Left renal cortex interstitium (tissue), 4 donors: ENCODE data around the gene SESN3. TPM values are rescaled to one million over a fixed set of nuclear protein-coding genes. Genes with fewer than 3 reads are reported as not detected.

Source experiments
- DNase-seq, 4 donors: peaks; one replicate each; pipeline ENCODE4 v3.0.0-alpha.2; 2013; ENCODE audit warnings: low read depth in 4 of 4, low spot score in 2 of 4, missing footprints in 1 of 4
- polyA plus RNA-seq, 4 donors: library from polyadenylated mRNA; unstranded; fragments of 120-200 nt; gene quantifications; one replicate each; pipeline ENCODE4 v1.2.1, GENCODE V29; 2013; ENCODE audit not compliant: insufficient read length in 4 of 4

The SESN3 gene
- polyA plus RNA-seq, 4 donors = 66.6 to 78.9 (median 73.8) TPM

DNA sequence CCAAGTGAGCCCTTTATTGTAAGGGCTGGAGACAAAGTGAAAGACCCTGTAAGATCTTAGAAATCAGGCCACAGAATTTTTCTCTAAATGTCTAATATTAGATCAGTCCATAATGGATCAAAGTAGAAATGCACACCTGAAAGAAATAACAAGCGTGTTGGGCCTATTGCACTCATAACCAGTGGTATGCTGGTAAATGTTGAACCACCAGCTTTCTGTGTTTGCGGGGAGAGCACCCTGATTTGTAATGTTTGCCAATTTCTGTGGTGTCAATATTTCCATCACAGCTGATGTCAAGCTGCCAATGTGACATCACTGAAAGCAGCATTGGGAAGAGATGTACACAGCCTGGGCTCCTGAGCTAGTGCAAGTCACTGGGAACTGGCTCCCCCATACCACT, 95.1 kb downstream of the SESN3 start:
- no peak for DNase-seq

DNA sequence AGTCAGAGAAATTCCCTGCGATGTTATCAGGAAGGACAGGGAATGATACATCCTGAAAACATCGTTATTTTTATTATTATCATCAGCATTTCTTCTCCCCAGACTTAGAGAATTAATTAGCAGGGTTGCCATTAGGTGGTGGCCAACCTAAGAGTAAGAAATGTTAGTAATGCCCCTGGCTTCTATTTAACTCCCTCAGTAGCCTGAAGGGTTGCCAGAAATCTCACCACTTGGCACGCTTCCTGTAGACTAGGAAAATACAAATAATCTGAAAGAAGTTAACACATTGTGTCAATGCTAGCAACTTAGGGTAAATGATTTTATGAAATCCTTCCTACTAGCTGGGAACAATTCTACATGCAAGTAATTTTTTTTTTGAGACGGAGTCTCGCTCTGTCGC, 95.8 kb downstream of the SESN3 start:
- no peak for DNase-seq

DNA sequence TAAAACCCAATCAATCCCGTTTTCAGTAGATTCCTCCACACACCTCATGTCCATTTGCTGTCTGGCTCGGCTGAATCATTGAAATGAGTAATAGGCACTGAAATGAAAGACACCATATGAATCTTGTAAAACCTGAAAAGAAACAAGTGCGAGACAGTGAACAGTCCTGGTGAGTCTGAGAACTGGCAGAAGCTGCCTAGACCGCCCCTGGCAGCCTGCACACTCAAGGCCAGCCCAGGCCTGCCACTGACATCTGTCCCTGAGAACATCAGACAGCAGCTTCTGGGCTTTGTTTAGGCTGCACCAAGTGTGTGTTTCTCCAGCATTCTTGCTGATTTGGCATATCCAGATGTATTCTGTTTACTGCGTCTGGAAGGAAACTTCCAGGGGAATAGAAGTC, 96.5 kb downstream of the SESN3 start:
- DNase-seq = no peak

DNA sequence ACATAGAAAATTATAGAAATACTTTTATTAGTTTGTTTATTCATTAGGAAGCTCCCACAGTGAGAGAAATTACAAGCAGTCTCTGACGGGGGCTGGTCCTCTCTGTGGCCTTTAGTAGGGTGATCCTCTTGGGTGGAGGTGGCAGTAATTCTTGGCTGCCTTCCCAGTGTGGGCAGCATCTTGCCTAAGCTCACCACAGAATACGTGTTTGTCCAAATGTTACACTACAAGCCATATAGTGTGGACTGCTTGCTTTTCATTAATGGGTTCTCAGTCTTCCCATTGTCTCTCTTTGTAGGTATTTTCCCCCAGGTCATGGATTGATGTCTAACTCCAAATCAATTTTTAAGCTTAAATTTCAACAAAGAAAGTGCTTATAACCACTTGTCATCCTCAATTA, 98.0 kb downstream of the SESN3 start:
- no peak for DNase-seq

DNA sequence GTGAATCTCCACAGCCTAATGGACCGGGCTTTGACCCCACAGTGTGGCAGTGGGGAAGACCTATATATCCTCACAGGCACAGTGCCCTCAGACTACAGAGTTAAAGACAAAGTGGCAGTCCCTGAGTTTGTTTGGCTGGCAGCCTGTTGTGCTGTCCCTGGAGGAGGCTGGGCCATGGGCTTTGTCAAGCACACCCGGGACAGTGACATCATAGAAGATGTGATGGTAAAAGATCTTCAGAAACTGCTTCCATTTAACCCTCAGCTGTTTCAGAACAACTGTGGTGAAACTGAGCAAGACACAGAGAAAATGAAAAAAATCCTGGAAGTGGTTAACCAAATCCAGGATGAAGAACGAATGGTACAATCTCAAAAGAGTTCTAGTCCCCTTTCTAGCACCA, 102.4 kb downstream of the SESN3 start:
- no peak for DNase-seq

DNA sequence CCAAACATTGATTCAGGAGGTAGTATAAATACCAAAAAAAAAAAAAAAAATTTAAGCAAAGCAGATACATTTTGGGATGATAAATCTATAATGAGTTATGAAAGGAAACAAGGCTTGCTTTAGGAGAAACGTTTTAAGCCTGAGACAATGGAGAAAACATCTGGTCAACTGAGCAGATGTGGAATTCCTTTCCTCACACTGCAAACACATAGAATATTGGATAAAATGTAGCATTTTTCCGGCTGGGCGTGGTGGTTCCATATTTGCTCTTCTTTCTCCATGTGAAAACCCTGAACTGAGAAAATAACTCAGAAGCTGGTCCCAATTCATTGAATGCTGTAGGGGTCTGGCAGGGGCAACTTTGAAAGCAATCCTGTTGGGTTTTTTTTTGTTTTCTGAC, 107.4 kb downstream of the SESN3 start:
- no peak for DNase-seq

DNA sequence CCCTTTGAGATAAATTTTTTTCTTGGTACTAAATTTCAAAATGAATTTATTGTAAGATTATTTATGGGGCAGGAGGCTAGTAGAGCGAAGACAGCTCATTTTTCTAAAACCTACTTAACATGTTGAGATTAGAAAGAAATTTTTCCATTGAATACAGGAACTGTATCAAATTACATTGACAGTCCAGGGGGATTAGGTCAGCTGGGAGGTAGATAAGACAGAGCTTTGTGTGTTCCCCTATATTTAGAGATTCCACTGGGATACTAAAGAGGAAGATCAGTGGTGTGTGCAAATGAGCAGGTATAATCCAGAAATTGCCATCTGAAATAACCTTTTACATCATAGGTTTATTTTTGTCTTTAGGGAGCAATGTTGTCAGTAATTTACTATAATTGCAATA, 109.3 kb downstream of the SESN3 start:
- DNase-seq = no peak

DNA sequence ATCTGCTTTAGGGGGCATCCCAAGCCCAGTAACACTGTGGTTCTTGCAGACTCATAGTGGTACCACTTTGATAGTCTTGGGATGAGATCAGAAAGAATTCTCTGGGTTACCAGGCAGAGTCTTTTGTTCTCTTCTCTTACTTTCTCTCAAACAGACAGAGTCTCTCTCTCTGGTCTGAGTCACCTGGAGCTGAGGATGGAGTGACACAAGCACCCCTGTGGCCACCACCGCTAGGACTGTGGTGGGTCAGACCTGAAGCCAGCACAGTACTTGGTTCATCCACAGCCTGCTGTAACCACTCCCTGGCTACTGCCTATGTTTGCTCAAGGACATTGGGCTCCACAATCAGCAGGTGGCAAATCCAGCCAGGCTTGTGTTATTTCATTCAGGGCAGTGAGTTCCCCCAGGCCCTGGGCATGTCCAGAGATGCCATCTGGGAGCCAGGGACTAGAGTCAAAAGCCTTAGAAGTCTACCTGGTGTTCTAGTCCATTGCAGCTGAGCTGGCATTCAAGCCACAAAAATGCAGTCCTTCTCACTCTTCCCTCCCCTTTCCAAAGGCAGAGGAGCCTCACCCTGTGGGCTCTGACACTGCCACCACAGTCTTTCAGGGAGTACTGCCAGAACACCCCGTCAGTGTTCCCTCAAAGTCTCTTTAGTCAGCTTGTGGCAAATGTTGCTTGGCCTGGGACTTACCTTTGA, 111.5 kb downstream of the SESN3 start:
- no peak for DNase-seq

DNA sequence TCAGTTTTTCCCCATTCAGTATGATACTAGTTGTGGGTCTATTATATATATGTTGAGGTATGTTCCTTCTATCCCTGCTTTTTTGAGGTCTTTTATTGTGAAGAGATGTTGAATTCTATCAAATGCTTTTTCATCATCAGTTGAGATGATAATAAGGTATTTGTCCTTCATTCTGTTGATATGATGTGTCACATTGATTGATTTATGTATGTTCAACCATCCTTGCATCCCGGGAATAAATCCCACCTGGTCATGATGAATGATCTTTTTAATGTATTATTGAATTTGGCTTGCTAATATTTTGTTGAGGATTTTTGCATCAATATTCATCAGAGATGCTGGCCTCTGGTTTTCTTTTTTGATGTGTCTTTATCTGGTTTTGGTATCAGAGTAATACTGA, 115.4 kb downstream of the SESN3 start:
- DNase-seq = no peak

Other genes starting within 250 kb of the SESN3 start
- under 1 TPM; 0.14 to 0.44 (median 0.27) TPM for gene KDM4E, start 205.9 kb downstream of the SESN3 start, polyA plus RNA-seq
- gene KDM4F, start 181.8 kb downstream of the SESN3 start, polyA plus RNA-seq = not detected
- 10 to 100 TPM; 55.8 to 72.4 (median 64.6) TPM for gene SRSF8, start 164.3 kb downstream of the SESN3 start, polyA plus RNA-seq
- gene ENDOD1, start 141.4 kb downstream of the SESN3 start, polyA plus RNA-seq = 10 to 100 TPM; 17.3 to 23.7 (median 19.5) TPM